Heart left ventricle (tissue), 16 donors: ENCODE data around the gene FAM219A. TPM values are rescaled to one million over a fixed set of nuclear protein-coding genes. Genes with fewer than 3 reads are reported as not detected.

Source experiments
- ATAC-seq, 4 donors: fragments of 200-7000 bp; cut with Tn5 transposase; one replicate each; pipeline ENCODE4 v1.9.1; 2020 to 2022; ENCODE audit warnings: moderate library complexity in 4 of 4, mild to moderate bottlenecking in 3 of 4, moderate number of reproducible peaks in 1 of 4
- DNase-seq, 5 donors: peaks; one replicate each; pipeline ENCODE4 v3.0.0-alpha.2; 2020
- H3K27ac ChIP-seq, 12 donors: fragments of 200-600 bp; sonication (generic) in 4 of 12; one replicate each; pipeline versions ENCODE4 v1.5.0 to v1.8.0; 2016 to 2022; ENCODE audit warnings: mild to moderate bottlenecking in 2 of 12
- H3K27me3 ChIP-seq, 9 donors: fragments of 200-600 bp; sonication (generic) in 2 of 9; one replicate each; pipeline versions ENCODE4 v1.5.1 to v1.8.0; 2016 to 2022; ENCODE audit warnings: mild to moderate bottlenecking in 3 of 9
- H3K36me3 ChIP-seq, 9 donors: fragments of 200-600 bp; sonication (generic) in 2 of 9; one replicate each; pipeline versions ENCODE4 v1.5.0 to v1.8.0; 2018 to 2022; ENCODE audit warnings: mild to moderate bottlenecking in 2 of 9
- H3K4me1 ChIP-seq, 12 donors: fragments of 200-600 bp; sonication (generic) in 4 of 12; one replicate each; pipeline versions ENCODE4 v1.5.0 to v1.8.0; 2016 to 2022; ENCODE audit warnings: mild to moderate bottlenecking in 3 of 12
- H3K4me3 ChIP-seq, 12 donors: fragments of 200-600 bp; sonication (generic) in 4 of 12; one replicate each; pipeline versions ENCODE4 v1.5.0 to v1.8.0; 2017 to 2022; ENCODE audit warnings: mild to moderate bottlenecking in 9 of 12, moderate library complexity in 4 of 12
- H3K9me3 ChIP-seq, 12 donors: fragments of 200-600 bp; sonication (generic) in 4 of 12; one replicate each; pipeline versions ENCODE4 v1.5.0 to v1.8.0; 2016 to 2022; ENCODE audit warnings: mild to moderate bottlenecking in 1 of 12
- POLR2A ChIP-seq, 2 donors: fragments of 450-650 bp; IDR thresholded peaks; one replicate each; pipeline ENCODE4 v1.6.1; 2017; ENCODE audit warnings: antibody characterized with exemption in 2 of 2, mild to moderate bottlenecking in 2 of 2, moderate library complexity in 2 of 2
- WGBS, 4 donors: extraction: QIAGEN DNeasy Blood & Tissue Kit in 2 of 4; methylation state at CpG; one replicate each; pipeline versions ENCODE4 v1.1.5 to v1.1.7; 2013 to 2018; 5-methylcytosine and 5-hydroxymethylcytosine counted together
- intact Hi-C, 10 donors: fragments of 100-400 bp; cut with DNase I; formaldehyde crosslinking; loops; one replicate each; pipeline versions ENCODE4 v1.11.1 to v1.14.2; 2022
- polyA plus RNA-seq, 2 donors: library from polyadenylated mRNA; stranded (reverse); fragments of 200-250 nt; gene quantifications; one replicate each; pipeline ENCODE4 v1.2.3, GENCODE V29; 2013
- total RNA-seq, 9 donors: library from RNA; depleted of rRNA in 2 of 9; stranded (reverse); fragments of >200 nt in 2 of 9; fragmentation: NEBNext Ultra II Directional in 3 of 9; extraction: Animal tissue kit (Norgen Biotek cat#: 25700) in 3 of 9; gene quantifications; one replicate each; pipeline versions ENCODE4 v1.1.0 to v1.2.4, GENCODE V29; 2016 to 2023
- TF ChIP-seq, protein P1 (sequence below), 12 donors: fragments of 200-600 bp; sonication (generic) in 4 of 12; IDR thresholded peaks; one replicate each; pipeline versions ENCODE4 v1.5.0 to v1.8.0; 2018 to 2022; ENCODE audit warnings: antibody characterized with exemption in 12 of 12, mild to moderate bottlenecking in 5 of 12
- donor health status: ischemic (EF 13 %, LVEDD 7.1; RV severe dilation, severe dysfunction).
- donor health status: healthy with polysubstance abuse.
- donor health status: DM: no; HTN: yes; CAD: no.
- donor health status: DM: no; HTN: no; CAD: no.
- donor health status: ischemic (EF 25% LVEDD 6.9; RV normal size, moderate dysfunction).
- donor health status: ischemic (EF 25% LVEDD 5.7; RV mildly dilated, moderate dysfunction).
- donor health status: healthy.
- donor health status: DM: yes; HTN: yes; CAD: no.
- donor health status: ischemic (EF 35%, LVEDD 5.7; RV mildly dilated, moderate dysfunction).
- donor health status: nonischemic (EF 11% LVEDD 7.7; RV severe dilation, severe dysfunction).
- donor health status: DM: yes; HTN: yes; CAD: no.
- donor health status: PGD.
- donor health status: ischemic (EF 29% LVEDD 5.4; RV normal size, mild dysfunction).
- donor health status: nonischemic (EF 23%, LVEDD 6.1; RV moderate dilation, normal function).

FAM219A gene
- total and polyA plus RNA-seq, 11 donors, result 12.7 to 39.1 (median 25.9) TPM

DNA sequence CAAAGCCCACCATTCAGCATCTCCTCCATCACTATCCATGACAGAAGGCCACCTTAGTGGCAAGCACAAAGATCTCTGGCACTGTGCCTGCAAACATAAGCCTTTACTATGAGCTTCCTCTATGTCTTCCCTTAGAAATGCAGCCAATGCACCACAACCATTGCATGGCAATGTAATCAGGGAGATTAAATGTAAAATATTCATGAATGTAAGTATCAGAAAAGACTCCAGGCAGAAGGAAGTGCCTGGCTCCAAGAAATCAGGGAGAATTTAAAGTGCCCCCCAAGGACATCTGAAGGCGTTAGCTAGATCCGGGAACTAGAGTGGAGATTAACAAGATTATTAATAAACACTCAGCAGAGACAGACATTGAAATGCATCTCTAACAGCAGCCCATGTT lies 49.2 kb downstream of the FAM219A start:
- intact Hi-C loops, result loop anchor here in 6 of 10 donors (5.0 to 10.0 kb wide), 6 partner anchors 86 to 188 kb away; no protein-coding TSS in a partner anchor
- Histone ChIP-seq H3K4me3 (no peak overlapping the region), H3K36me3 (peaks cover 0 to 23% (median 17%) of the 10 kb centered on the region in 9 donors), H3K27me3 (no peaks in the 10 kb centered on the region), H3K9me3 (no peaks in the 10 kb centered on the region), H3K4me1 (peaks cover 0 to 4% (median 0%) of the 10 kb centered on the region in 12 donors), H3K27ac (no peak overlapping the region)
- 57 to 82% (median 76%) methylated on average over 2 of the region's 2 CpGs for WGBS, 4 donors
- DNase-seq (no peak), ATAC-seq (no peak)
- no peak for TF ChIP-seq POLR2A (IDR thresholded peaks at IDR 0.05)
- TF ChIP-seq, protein P1, sequence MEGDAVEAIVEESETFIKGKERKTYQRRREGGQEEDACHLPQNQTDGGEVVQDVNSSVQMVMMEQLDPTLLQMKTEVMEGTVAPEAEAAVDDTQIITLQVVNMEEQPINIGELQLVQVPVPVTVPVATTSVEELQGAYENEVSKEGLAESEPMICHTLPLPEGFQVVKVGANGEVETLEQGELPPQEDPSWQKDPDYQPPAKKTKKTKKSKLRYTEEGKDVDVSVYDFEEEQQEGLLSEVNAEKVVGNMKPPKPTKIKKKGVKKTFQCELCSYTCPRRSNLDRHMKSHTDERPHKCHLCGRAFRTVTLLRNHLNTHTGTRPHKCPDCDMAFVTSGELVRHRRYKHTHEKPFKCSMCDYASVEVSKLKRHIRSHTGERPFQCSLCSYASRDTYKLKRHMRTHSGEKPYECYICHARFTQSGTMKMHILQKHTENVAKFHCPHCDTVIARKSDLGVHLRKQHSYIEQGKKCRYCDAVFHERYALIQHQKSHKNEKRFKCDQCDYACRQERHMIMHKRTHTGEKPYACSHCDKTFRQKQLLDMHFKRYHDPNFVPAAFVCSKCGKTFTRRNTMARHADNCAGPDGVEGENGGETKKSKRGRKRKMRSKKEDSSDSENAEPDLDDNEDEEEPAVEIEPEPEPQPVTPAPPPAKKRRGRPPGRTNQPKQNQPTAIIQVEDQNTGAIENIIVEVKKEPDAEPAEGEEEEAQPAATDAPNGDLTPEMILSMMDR (IDR thresholded peaks at IDR 0.05), result no peak

DNA sequence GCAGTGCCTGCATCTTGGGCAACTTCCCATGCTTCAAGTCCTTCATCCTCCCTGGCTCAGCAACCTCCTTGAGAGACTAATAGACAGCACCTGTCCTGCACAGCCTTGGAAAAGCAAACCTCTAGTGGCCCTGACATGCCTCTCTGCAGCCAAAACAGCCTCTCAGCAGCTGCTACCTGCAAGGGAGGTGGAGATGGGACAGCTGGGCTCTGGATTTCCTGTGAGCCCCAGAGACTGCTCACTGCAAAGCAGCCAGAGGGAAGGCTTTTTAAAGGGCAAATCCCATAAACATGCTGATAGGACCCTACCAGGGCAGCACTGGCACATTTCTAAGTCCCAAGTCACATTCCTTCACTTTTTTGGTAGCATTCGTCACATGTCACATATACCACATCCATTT lies 50.2 kb downstream of the FAM219A start:
- Histone ChIP-seq H3K9me3 (no peaks in the 10 kb centered on the region), H3K36me3 (peaks cover 0 to 31% (median 22%) of the 10 kb centered on the region in 9 donors), H3K27me3 (no peaks in the 10 kb centered on the region), H3K4me3 (no peak overlapping the region), H3K27ac (no peak overlapping the region), H3K4me1 (peaks cover 0 to 6% (median 0%) of the 10 kb centered on the region in 12 donors)
- intact Hi-C loops, result loop anchor here in 6 of 10 donors (5.0 to 10.0 kb wide), 6 partner anchors 87 to 189 kb away; no protein-coding TSS in a partner anchor
- no peak for DNase-seq
- TF ChIP-seq, protein P1 (IDR thresholded peaks at IDR 0.05), result no peak
- no peak for TF ChIP-seq POLR2A (IDR thresholded peaks at IDR 0.05)
- no peak for ATAC-seq
- whole genome bisulfite sequencing, 4 donors, result 88 to 95% (median 91%) methylated on average over 1 of the region's 1 CpG

DNA sequence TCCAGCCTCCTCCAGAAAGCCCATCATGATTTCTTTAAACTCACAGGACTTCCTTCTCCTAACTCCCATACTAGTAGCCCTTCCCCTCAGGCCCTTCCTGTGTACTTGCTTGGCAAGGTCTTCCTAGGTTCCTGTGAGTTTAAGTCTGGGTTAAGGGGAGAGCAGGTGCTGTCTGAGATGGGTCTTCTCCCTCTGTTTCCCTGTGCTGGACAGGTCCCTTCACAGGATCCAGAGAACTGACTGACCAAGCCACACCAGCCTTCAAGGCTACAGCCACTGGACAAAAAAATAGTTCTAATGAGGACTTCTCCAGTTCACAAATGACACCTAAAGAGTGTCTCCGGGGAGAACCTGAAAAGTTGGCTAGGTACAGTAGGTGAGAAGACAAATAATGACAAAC lies 52.2 kb downstream of the FAM219A start:
- DNase-seq, result no peak
- H3K27ac ChIP-seq, result no peak overlapping the region
- 80 to 92% (median 85%) methylated on average over 1 of the region's 1 CpG for WGBS, 4 donors
- no peak overlapping the region for H3K4me3 ChIP-seq
- H3K4me1 ChIP-seq, result peaks cover 0 to 6% (median 0%) of the 10 kb centered on the region in 12 donors
- no peak for ATAC-seq
- intact Hi-C loops, result loop anchor here in 7 of 10 donors (2.0 to 10.0 kb wide), 7 partner anchors 89 to 191 kb away; no protein-coding TSS in a partner anchor
- TF ChIP-seq POLR2A (IDR thresholded peaks at IDR 0.05), result no peak
- TF ChIP-seq, protein P1 (IDR thresholded peaks at IDR 0.05), result no peak
- no peaks in the 10 kb centered on the region for H3K9me3 ChIP-seq
- H3K36me3 ChIP-seq, result peaks cover 3 to 50% (median 40%) of the 10 kb centered on the region in 9 donors
- no peaks in the 10 kb centered on the region for H3K27me3 ChIP-seq

DNA sequence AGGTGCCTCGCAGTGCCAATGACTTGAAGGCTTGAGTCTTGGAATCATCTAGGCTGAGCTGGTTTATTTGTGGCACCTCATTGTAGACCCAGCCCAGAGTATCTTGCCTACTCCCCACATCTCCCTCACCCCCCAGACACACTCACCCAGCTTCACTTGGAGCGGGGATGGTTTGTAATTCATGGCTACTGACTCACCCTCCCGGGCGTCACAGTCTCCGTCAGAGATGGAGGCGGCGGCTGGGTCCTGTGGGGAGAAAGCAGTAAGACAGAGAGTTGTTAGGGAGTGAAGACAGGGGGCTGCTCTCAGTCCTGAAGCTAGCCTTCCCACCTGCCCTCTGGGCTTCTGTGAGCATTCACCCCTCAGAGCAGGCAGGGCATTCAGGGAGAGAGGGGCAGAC lies 52.7 kb downstream of the FAM219A start:
- TF ChIP-seq POLR2A (IDR thresholded peaks at IDR 0.05), result no peak
- TF ChIP-seq, protein P1 (IDR thresholded peaks at IDR 0.05), result no peak
- WGBS, 4 donors, result 86 to 94% (median 92%) methylated on average over 6 to 7 of the region's 7 CpGs
- intact Hi-C loops, result loop anchor here in 8 of 10 donors (2.0 to 10.0 kb wide), 10 partner anchors 15 to 192 kb away; no protein-coding TSS in a partner anchor
- Histone ChIP-seq H3K27me3 (no peaks in the 10 kb centered on the region), H3K36me3 (peaks cover 3 to 55% (median 45%) of the 10 kb centered on the region in 9 donors), H3K27ac (no peak overlapping the region), H3K4me3 (no peak overlapping the region), H3K4me1 (peaks cover 0 to 6% (median 0%) of the 10 kb centered on the region in 12 donors), H3K9me3 (no peaks in the 10 kb centered on the region)
- DNase-seq (no peak), ATAC-seq (no peak)
